K562 (cell line): ENCODE measurements around the gene VPS11. TPM values are rescaled to one million over a fixed set of nuclear protein-coding genes. Genes with fewer than 3 reads are reported as not detected.

Source experiments
- ARNT ChIP-seq, 2 experiments: fragments of 450-650 bp; IDR thresholded peaks; 2 replicates each; pipeline ENCODE4 v1.6.1; 2016; ENCODE audit warnings: mild to moderate bottlenecking in 1 of 2
- BRD9 ChIP-seq: fragments of 450-650 bp; IDR thresholded peaks from 2 replicates; pipeline ENCODE4 v1.6.1; 2018; ENCODE audit warnings: low read depth; ENCODE audit not compliant: partially characterized antibody
- DLX4 ChIP-seq: fragments of 250-450 bp; sonication (Bioruptor Pico); IDR thresholded peaks from 2 replicates; pipeline ENCODE4 v1.6.1; 2021; ENCODE audit warnings: mild to moderate bottlenecking
- HINFP ChIP-seq: fragments of 450-650 bp; conservative IDR thresholded peaks from 2 replicates; pipeline ENCODE4 v1.6.1; 2016; ENCODE audit warnings: missing genetic modification characterization, low read depth, mild to moderate bottlenecking, control low read depth, missing compliant biosample characterization
- HMGXB4 ChIP-seq: sonication (generic); formaldehyde crosslinking; IDR thresholded peaks from 2 replicates; pipeline ENCODE4 v1.8.1; 2023; ENCODE audit warnings: mild to moderate bottlenecking, missing genetic modification reagents
- HNRNPH1 ChIP-seq: fragments of 200-400 bp; formaldehyde crosslinking; optimal IDR thresholded peaks from 2 replicates; pipeline ENCODE3; 2017; ENCODE audit warnings: low read depth, mild to moderate bottlenecking, low read length, moderate library complexity
- MAFG ChIP-seq: fragments of 450-650 bp; conservative IDR thresholded peaks from 2 replicates; pipeline ENCODE4 v1.6.1; 2016; ENCODE audit warnings: missing genetic modification characterization, missing compliant biosample characterization
- MEF2A ChIP-seq: IDR thresholded peaks from 2 replicates; pipeline ENCODE4 v1.6.1; 2011; ENCODE audit warnings: low read depth, mild to moderate bottlenecking, low read length, moderate library complexity; ENCODE audit not compliant: control insufficient read depth
- POLR2G ChIP-seq: fragments of 200-400 bp; formaldehyde crosslinking; IDR thresholded peaks from 2 replicates; pipeline ENCODE4 v1.6.1; 2017; ENCODE audit warnings: low read depth, mild to moderate bottlenecking, antibody characterized with exemption, low read length, moderate library complexity
- POLR2H ChIP-seq: IDR thresholded peaks from 2 replicates; pipeline ENCODE4 v1.6.1; 2016; ENCODE audit warnings: missing genetic modification characterization, low read depth, mild to moderate bottlenecking, control low read depth, missing compliant biosample characterization, moderate library complexity
- SIRT6 ChIP-seq: IDR thresholded peaks from one replicate; pipeline ENCODE4 v1.6.1; 2012; ENCODE audit warnings: low read depth, mild to moderate bottlenecking, control low read depth, inconsistent platforms, low read length, moderate library complexity
- ZC3H11A ChIP-seq: IDR thresholded peaks from 2 replicates; pipeline ENCODE4 v1.6.1; 2012; ENCODE audit warnings: low read depth, low read length, improper control_type of control experiment
- ZNF766 ChIP-seq: fragments of 200-800 bp; sonication (Bioruptor generic); conservative IDR thresholded peaks from 2 replicates; pipeline ENCODE4 v1.6.1; 2016; ENCODE audit warnings: missing genetic modification characterization, missing compliant biosample characterization
- polyA plus RNA-seq, 8 experiments: library from polyadenylated mRNA; depleted of rRNA in 4 of 8; stranded (reverse) in 5 of 8; unstranded in 3 of 8; fragments of >200 nt; fragmentation: Nextera tagmentation in 2 of 8; fragmentation: Illumina TruSeq in 1 of 8; extraction: Ambion mirVana in 2 of 8; extraction: Trizol in 1 of 8; gene quantifications; 2 replicates each; pipeline versions ENCODE4 v1.2.1 to v1.2.3, GENCODE V29; 2011 to 2014; ENCODE audit warnings: inconsistent platforms in 1 of 8, missing spikeins in 1 of 8
- total RNA-seq, 7 experiments: library from RNA; depleted of rRNA in 6 of 7; stranded (reverse); fragments of >200 nt in 6 of 7; fragmentation: Illumina TruSeq in 2 of 7; extraction: Trizol in 2 of 7; gene quantifications; 2 replicates each; pipeline versions ENCODE4 v1.2.1 to v1.2.3, GENCODE V29; 2011 to 2021; ENCODE audit warnings: low replicate concordance in 1 of 7
- TF ChIP-seq, protein P1 (sequence below): sonication (generic); formaldehyde crosslinking; IDR thresholded peaks from 2 replicates; pipeline ENCODE4 v1.8.1; 2023; ENCODE audit warnings: mild to moderate bottlenecking, missing genetic modification reagents
- TF ChIP-seq, protein P2 (sequence below): fragments of 450-650 bp; IDR thresholded peaks from 2 replicates; pipeline ENCODE4 v1.6.1; 2016; ENCODE audit warnings: borderline replicate concordance
- TF ChIP-seq, protein P3 (sequence below): fragments of 250-450 bp; sonication (Bioruptor Pico); IDR thresholded peaks from 2 replicates; pipeline ENCODE4 v1.8.0; 2021; ENCODE audit warnings: mild to moderate bottlenecking, moderate library complexity
- TF ChIP-seq, protein P4 (sequence below): fragments of 450-650 bp; formaldehyde crosslinking; IDR thresholded peaks from 2 replicates; pipeline ENCODE4 v1.4.0; 2020; ENCODE audit warnings: mild to moderate bottlenecking

The VPS11 gene
- total and polyA plus RNA-seq, 9 of the 15 experiments (the other 6 are each of a cell fraction or from before 2014, with no cell fraction given), result 14.1 to 35.5 (median 27.5) TPM

DNA sequence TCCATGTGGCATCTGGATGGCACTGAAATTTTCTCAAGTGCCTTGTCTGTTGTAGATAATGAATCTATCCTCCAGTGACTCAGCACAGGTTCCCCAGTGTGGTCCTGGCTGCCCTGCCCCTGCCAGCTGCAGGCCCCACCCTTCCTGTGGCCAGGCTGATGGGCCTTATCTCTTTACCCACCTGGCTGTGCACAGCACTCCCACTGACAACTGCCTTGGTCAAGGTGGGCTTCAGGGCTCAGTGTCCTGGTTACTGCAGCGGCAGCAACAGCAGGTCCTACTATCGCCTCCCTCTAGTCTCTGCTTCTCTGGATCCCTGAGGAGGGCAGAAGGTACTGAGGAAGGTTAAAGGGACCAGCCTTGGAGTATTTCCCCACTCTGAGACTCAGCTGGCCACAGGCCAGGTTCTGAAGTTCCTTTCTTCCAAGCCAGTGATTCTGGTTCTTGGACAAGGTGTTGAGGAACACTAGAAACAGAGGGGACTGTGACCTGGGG lies 20.2 kb downstream of the VPS11 start (continued):
- TF ChIP-seq MEF2A (no peak; the same call in 1 of the 2 replicates), HNRNPH1 (no peak), BRD9 (no peak), POLR2G (peak; percentile 76), ARNT (IDR thresholded peaks at IDR 0.05) (peak; percentile 58 to 81), ZC3H11A (no peak), HMGXB4 (CRISPR knock-in tag) (no peak), POLR2H (tag) (no peak), DLX4 (CRISPR knock-in tag) (no peak), ZNF766 (CRISPR knock-in tag) (peak; percentile 85; the same call in 1 of the 2 replicates), SIRT6 (no peak), HINFP (tag) (no peak), MAFG (tag) (peak; percentile 89)
- TF ChIP-seq, protein P1, sequence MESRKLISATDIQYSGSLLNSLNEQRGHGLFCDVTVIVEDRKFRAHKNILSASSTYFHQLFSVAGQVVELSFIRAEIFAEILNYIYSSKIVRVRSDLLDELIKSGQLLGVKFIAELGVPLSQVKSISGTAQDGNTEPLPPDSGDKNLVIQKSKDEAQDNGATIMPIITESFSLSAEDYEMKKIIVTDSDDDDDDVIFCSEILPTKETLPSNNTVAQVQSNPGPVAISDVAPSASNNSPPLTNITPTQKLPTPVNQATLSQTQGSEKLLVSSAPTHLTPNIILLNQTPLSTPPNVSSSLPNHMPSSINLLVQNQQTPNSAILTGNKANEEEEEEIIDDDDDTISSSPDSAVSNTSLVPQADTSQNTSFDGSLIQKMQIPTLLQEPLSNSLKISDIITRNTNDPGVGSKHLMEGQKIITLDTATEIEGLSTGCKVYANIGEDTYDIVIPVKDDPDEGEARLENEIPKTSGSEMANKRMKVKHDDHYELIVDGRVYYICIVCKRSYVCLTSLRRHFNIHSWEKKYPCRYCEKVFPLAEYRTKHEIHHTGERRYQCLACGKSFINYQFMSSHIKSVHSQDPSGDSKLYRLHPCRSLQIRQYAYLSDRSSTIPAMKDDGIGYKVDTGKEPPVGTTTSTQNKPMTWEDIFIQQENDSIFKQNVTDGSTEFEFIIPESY, result no peak
- TF ChIP-seq, protein P2, sequence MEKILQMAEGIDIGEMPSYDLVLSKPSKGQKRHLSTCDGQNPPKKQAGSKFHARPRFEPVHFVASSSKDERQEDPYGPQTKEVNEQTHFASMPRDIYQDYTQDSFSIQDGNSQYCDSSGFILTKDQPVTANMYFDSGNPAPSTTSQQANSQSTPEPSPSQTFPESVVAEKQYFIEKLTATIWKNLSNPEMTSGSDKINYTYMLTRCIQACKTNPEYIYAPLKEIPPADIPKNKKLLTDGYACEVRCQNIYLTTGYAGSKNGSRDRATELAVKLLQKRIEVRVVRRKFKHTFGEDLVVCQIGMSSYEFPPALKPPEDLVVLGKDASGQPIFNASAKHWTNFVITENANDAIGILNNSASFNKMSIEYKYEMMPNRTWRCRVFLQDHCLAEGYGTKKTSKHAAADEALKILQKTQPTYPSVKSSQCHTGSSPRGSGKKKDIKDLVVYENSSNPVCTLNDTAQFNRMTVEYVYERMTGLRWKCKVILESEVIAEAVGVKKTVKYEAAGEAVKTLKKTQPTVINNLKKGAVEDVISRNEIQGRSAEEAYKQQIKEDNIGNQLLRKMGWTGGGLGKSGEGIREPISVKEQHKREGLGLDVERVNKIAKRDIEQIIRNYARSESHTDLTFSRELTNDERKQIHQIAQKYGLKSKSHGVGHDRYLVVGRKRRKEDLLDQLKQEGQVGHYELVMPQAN, result peak; percentile 57
- TF ChIP-seq, protein P3, sequence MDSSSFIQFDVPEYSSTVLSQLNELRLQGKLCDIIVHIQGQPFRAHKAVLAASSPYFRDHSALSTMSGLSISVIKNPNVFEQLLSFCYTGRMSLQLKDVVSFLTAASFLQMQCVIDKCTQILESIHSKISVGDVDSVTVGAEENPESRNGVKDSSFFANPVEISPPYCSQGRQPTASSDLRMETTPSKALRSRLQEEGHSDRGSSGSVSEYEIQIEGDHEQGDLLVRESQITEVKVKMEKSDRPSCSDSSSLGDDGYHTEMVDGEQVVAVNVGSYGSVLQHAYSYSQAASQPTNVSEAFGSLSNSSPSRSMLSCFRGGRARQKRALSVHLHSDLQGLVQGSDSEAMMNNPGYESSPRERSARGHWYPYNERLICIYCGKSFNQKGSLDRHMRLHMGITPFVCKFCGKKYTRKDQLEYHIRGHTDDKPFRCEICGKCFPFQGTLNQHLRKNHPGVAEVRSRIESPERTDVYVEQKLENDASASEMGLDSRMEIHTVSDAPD (CRISPR knock-in tag), result no peak
- TF ChIP-seq, protein P4, sequence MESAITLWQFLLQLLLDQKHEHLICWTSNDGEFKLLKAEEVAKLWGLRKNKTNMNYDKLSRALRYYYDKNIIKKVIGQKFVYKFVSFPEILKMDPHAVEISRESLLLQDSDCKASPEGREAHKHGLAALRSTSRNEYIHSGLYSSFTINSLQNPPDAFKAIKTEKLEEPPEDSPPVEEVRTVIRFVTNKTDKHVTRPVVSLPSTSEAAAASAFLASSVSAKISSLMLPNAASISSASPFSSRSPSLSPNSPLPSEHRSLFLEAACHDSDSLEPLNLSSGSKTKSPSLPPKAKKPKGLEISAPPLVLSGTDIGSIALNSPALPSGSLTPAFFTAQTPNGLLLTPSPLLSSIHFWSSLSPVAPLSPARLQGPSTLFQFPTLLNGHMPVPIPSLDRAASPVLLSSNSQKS, result no peak
